Right lobe of liver (tissue), 6 donors: ENCODE measurements around the gene EIF6. TPM values are rescaled to one million over a fixed set of nuclear protein-coding genes. Genes with fewer than 3 reads are reported as not detected.

Experiments used
- ATAC-seq, 4 donors: fragments of 200-7000 bp; cut with Tn5 transposase; one replicate each; pipeline ENCODE4 v1.9.1; 2020; ENCODE audit warnings: mild to moderate bottlenecking in 4 of 4, moderate library complexity in 4 of 4
- DNase-seq, 3 donors: peaks; one replicate each; pipeline ENCODE4 v3.0.0-alpha.2; 2020
- H3K27ac ChIP-seq, 3 donors: fragments of 200-600 bp; one replicate each; pipeline ENCODE4 v1.8.0; 2022
- H3K27me3 ChIP-seq, 2 donors: fragments of 200-600 bp; one replicate each; pipeline ENCODE4 v1.8.0; 2022
- H3K36me3 ChIP-seq, 4 donors: fragments of 200-600 bp; sonication (generic) in 1 of 4; one replicate each; pipeline versions ENCODE4 v1.5.1 to v1.8.0; 2017 to 2022; ENCODE audit warnings: control low read depth in 1 of 4
- H3K4me1 ChIP-seq, 4 donors: fragments of 200-600 bp; sonication (generic) in 1 of 4; one replicate each; pipeline versions ENCODE4 v1.5.1 to v1.8.0; 2017 to 2022; ENCODE audit warnings: control low read depth in 1 of 4
- H3K4me3 ChIP-seq, 3 donors: fragments of 200-600 bp; one replicate each; pipeline ENCODE4 v1.8.0; 2022
- H3K9me3 ChIP-seq, 4 donors: fragments of 200-600 bp; sonication (generic) in 1 of 4; one replicate each; pipeline versions ENCODE4 v1.5.1 to v1.8.0; 2017 to 2022; ENCODE audit warnings: control low read depth in 1 of 4
- CTCF ChIP-seq, 4 donors: fragments of 200-600 bp in 3 of 4; fragments of 450-650 bp in 1 of 4; IDR thresholded peaks; one replicate each; pipeline versions ENCODE4 v1.5.1 to v1.8.0; 2016 to 2022; ENCODE audit warnings: antibody characterized with exemption in 4 of 4, mild to moderate bottlenecking in 2 of 4
- POLR2A ChIP-seq: fragments of 450-650 bp; IDR thresholded peaks from one replicate; pipeline ENCODE4 v1.6.1; 2017; ENCODE audit warnings: antibody characterized with exemption, mild to moderate bottlenecking
- WGBS: methylation state at CpG from one replicate; pipeline ENCODE4 v1.1.6; 2018; ENCODE audit warnings: low coverage, low lambda C conversion rate; ENCODE audit not compliant: insufficient coverage; ENCODE audit errors: missing lambda C conversion rate; 5-methylcytosine and 5-hydroxymethylcytosine counted together
- intact Hi-C, 2 donors: fragments of 100-400 bp; cut with DNase I; formaldehyde crosslinking; loops; one replicate each; pipeline versions ENCODE4 v1.11.2 to v1.14.1; 2022
- total RNA-seq, 6 experiments: library from RNA; depleted of rRNA in 2 of 6; stranded (reverse); fragments of >200 nt in 2 of 6; fragmentation: NEBNext Ultra II Directional in 3 of 6; extraction: Animal tissue kit (Norgen Biotek cat#: 25700) in 3 of 6; gene quantifications; one replicate each; pipeline versions ENCODE4 v1.1.0 to v1.2.4, GENCODE V29; 2016 to 2023
- donor health status: DM: no; HTN: yes; CAD: no.
- donor health status: DM: no; HTN: no; CAD: no.
- donor health status: DM: no; HTN: no; CAD: no.
- donor health status: DM: no; HTN: yes; CAD: no.
- donor health status: DM: no; HTN: yes; CAD: no.

EIF6 gene
- total RNA-seq, 6 experiments from 2014 or later, result 73.6 to 131 (median 83.3) TPM

DNA sequence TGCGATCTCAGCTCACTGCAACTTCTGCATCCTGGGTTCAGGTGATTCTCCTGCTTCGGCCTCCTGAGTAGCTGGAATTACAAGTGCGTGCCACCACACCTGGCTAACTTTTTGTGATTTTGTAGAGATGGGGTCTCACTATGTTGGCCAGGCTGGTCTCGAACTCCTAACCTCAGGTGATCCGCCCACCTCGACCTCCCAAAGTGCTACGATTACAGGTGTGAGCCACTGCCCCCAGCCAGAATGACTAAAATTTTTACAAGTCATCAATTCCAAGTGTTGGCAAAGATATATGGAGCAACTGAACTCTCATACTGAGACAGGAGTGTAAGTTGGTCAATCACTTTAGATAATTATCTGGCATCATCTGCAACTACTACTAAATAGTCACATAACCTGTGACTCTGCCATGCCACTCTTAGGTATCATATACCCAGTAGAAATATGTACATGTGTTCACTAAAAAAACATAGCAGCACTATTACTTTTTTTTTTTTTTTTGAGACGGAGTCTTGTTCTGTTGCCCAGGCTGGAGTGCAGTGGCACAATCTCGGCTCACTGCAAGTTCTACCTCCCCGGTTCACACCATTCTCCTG lies 3.0 kb downstream of the EIF6 start:
- ATAC-seq, result no peak
- peaks cover 0 to 38% (median 12%) of the 10 kb centered on the region in 4 donors for H3K36me3 ChIP-seq

DNA sequence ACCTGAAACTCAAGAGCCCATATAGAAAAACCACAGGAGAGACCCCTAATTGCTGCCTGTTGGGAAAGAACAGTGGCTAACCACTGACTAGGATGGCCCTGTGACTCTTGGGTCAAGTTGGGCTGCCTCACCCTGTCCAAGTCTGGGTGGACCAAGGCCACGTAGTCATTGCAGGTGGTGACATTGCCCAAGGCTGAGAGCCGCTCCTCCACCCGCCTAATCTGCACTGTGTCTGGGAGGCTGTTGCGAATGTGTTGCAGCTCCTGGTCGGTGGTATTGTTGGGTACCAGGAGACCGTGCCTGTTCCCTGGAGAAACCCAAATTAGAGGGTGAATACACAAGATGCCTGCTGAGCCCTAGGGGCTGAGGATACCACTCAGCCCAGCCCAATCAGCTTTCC lies 4.0 kb downstream of the EIF6 start:
- H3K27me3 ChIP-seq, result no peaks in the 10 kb centered on the region
- no peak overlapping the region for H3K27ac ChIP-seq
- peaks cover 0 to 25% (median 10%) of the 10 kb centered on the region in 4 donors for H3K4me1 ChIP-seq
- TF ChIP-seq CTCF (IDR thresholded peaks at IDR 0.05), result no peak
- TF ChIP-seq POLR2A, result no peak
- H3K36me3 ChIP-seq, result peaks cover 0 to 38% (median 12%) of the 10 kb centered on the region in 4 donors
- ATAC-seq (no peak), DNase-seq (no peak)
- H3K4me3 ChIP-seq, result no peak overlapping the region
- no peaks in the 10 kb centered on the region for H3K9me3 ChIP-seq
- WGBS, result no CpG with 5 or more reads among the region's 6 CpGs
- intact Hi-C loops, result no loop called here

More for the DNA sequence above, 3.0 kb downstream of the EIF6 start:
- H3K27ac ChIP-seq, result no peak overlapping the region
- no peaks in the 10 kb centered on the region for H3K27me3 ChIP-seq
- no peak for TF ChIP-seq CTCF (IDR thresholded peaks at IDR 0.05)
- TF ChIP-seq POLR2A, result no peak
- intact Hi-C loops, result no loop called here
- peaks cover 0 to 29% (median 14%) of the 10 kb centered on the region in 4 donors for H3K4me1 ChIP-seq
- no peak overlapping the region for H3K4me3 ChIP-seq
- H3K9me3 ChIP-seq, result no peaks in the 10 kb centered on the region
- no peak for DNase-seq
- WGBS, result 95% methylated on average over 9 of the region's 10 CpGs

DNA sequence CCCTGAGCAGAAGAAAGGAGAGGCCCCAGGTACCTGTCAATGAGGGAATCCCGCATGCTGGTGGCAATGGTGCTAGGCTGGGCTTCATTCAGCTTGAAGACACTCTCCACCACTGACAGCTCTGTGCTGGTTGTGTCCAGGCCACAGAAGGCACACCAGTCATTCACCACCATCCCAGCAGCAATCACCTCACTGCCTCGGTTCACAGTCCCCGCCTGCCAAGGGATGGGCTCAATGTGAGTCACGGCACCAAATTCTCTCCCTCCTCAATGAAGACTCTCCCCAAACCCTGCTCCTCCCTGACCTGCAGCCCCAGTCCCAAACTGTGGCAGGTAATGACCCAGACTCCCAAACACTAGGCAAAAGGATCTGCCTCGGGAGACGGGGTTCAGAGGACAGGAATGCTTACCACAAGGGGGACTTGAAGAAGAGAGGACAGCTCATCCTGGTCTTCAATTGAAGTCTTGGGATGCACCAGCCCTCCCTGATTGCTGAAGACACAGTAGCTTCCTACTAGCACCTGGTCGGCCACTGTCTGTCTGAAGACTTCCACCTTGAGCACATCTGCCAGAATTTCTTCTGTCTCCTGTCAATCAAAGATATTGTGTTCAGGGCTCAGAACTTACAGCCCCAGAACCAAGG lies 4.9 kb downstream of the EIF6 start:
- TF ChIP-seq POLR2A, result no peak
- TF ChIP-seq CTCF (IDR thresholded peaks at IDR 0.05), result no peak
- H3K27me3 ChIP-seq, result no peaks in the 10 kb centered on the region
- no peak overlapping the region for H3K4me3 ChIP-seq
- intact Hi-C loops, result loop anchor here in 1 of 2 donors (10.0 kb wide), 2 partner anchors 65 to 135 kb away; partner anchors contain the start of gene EDEM2
- H3K27ac ChIP-seq, result no peak overlapping the region
- no peaks in the 10 kb centered on the region for H3K9me3 ChIP-seq
- DNase-seq (no peak), ATAC-seq (no peak)
- peaks cover 0 to 25% (median 8%) of the 10 kb centered on the region in 4 donors for H3K4me1 ChIP-seq
- peaks cover 0 to 38% (median 12%) of the 10 kb centered on the region in 4 donors for H3K36me3 ChIP-seq
- 80% methylated on average over 2 of the region's 7 CpGs for WGBS

DNA sequence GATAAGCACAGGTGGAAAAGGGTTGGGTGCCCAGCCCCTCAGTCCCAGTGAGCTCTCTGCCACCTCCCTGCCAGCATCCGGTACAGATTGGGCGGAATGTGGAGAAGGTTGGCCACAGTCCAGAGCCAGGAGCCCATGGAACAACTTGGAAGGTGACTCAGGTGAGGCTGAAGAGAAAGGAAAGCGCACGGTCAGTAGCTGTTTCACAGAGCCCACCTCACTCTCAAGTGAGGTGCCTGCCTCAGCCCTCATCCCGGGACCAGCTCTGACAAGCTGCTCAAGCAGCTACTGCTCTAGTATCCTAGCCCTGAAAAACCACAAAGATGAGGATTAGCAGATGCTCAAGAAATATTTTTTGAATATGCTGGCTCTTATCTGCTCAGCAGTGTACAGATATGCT lies 5.5 kb downstream of the EIF6 start:
- Histone ChIP-seq H3K9me3 (no peaks in the 10 kb centered on the region), H3K27ac (no peak overlapping the region), H3K27me3 (no peaks in the 10 kb centered on the region), H3K36me3 (peaks cover 0 to 38% (median 12%) of the 10 kb centered on the region in 4 donors), H3K4me3 (no peak overlapping the region), H3K4me1 (peaks cover 0 to 25% (median 8%) of the 10 kb centered on the region in 4 donors)
- 82% methylated on average over 3 of the region's 5 CpGs for WGBS
- DNase-seq (no peak), ATAC-seq (no peak)
- intact Hi-C loops, result loop anchor here in 1 of 2 donors (10.0 kb wide), 2 partner anchors 64 to 134 kb away; partner anchors contain the start of gene EDEM2
- TF ChIP-seq POLR2A (no peak), CTCF (IDR thresholded peaks at IDR 0.05) (no peak)
